Neural cell (in vitro differentiated cells): ENCODE measurements around the gene TPBG. TPM values are rescaled to one million over a fixed set of nuclear protein-coding genes. Genes with fewer than 3 reads are reported as not detected.

Experiments used
- H2AFZ ChIP-seq: fragments of 200-600, 300-800 bp; sonication (generic), shearing (Covaris generic); 2 replicates; pipeline ENCODE4 v1.6.0; 2014; ENCODE audit warnings: low read depth, mild to moderate bottlenecking, antibody characterized with exemption, low read length, moderate library complexity
- H3F3A ChIP-seq: fragments of 200-600 bp; shearing (Covaris generic); 2 replicates; pipeline ENCODE4 v1.6.1; 2016; ENCODE audit warnings: mild to moderate bottlenecking, moderate library complexity, mixed read lengths, antibody characterized with exemption, low read length; ENCODE audit not compliant: insufficient read depth, poor library complexity, severe bottlenecking
- H3K27ac ChIP-seq: fragments of 200-600, 300-800 bp; sonication (generic), shearing (Covaris generic); 2 replicates; pipeline ENCODE4 v1.5.1; 2014; ENCODE audit warnings: mild to moderate bottlenecking, low read length, moderate library complexity
- H3K27me3 ChIP-seq: fragments of 300-800, 200-600 bp; sonication (generic), shearing (Covaris generic); 2 replicates; pipeline ENCODE4 v1.6.0; 2014; ENCODE audit warnings: mild to moderate bottlenecking, low read depth, low read length, moderate library complexity; ENCODE audit not compliant: insufficient read depth
- H3K36me3 ChIP-seq: fragments of 300-800, 200-600 bp; sonication (generic), shearing (Covaris generic); 2 replicates; pipeline ENCODE4 v1.5.1; 2014; ENCODE audit warnings: mild to moderate bottlenecking, antibody characterized with exemption, low read length, moderate library complexity; ENCODE audit not compliant: insufficient read depth
- H3K4me2 ChIP-seq: fragments of 300-800, 200-600 bp; sonication (generic), shearing (Covaris generic); 2 replicates; pipeline ENCODE4 v1.6.0; 2014; ENCODE audit warnings: mild to moderate bottlenecking, low read length
- H3K4me3 ChIP-seq: fragments of 300-800, 200-600 bp; sonication (generic), shearing (Covaris generic); 2 replicates; pipeline ENCODE4 v1.5.1; 2014; ENCODE audit warnings: mild to moderate bottlenecking, low read length, moderate library complexity
- H3K79me2 ChIP-seq: fragments of 200-600 bp; shearing (Covaris generic); replicated peaks from 2 replicates; pipeline ENCODE4 v1.6.0; 2014; ENCODE audit warnings: mild to moderate bottlenecking, low read length, moderate library complexity; ENCODE audit not compliant: insufficient read depth
- H3K9ac ChIP-seq: fragments of 300-800, 200-600 bp; sonication (generic), shearing (Covaris generic); 2 replicates; pipeline ENCODE4 v1.6.1; 2016; ENCODE audit warnings: mild to moderate bottlenecking, low read length, mixed read lengths
- H3K9me2 ChIP-seq: fragments of 200-600 bp; shearing (Covaris generic); 2 replicates; pipeline ENCODE4 v1.6.1; 2016; ENCODE audit warnings: mild to moderate bottlenecking, low read length, mixed read lengths; ENCODE audit not compliant: insufficient read depth
- H3K9me3 ChIP-seq: fragments of 200-600, 300-800 bp; sonication (generic), shearing (Covaris generic); 2 replicates; pipeline ENCODE4 v1.6.1; 2016; ENCODE audit warnings: mild to moderate bottlenecking, mixed run types, low read length, moderate library complexity, mixed read lengths
- H4K20me1 ChIP-seq: fragments of 200-600 bp; shearing (Covaris generic); 2 replicates; pipeline ENCODE4 v1.6.1; 2016; ENCODE audit warnings: mild to moderate bottlenecking, mixed run types; ENCODE audit not compliant: insufficient read depth
- CTCF ChIP-seq: fragments of 450-650 bp; IDR thresholded peaks from 2 replicates; pipeline ENCODE4 v1.5.1; 2014; ENCODE audit warnings: antibody characterized with exemption, mild to moderate bottlenecking, moderate library complexity; ENCODE audit not compliant: poor library complexity, severe bottlenecking
- EP300 ChIP-seq: fragments of 450-650 bp; conservative IDR thresholded peaks from 2 replicates; pipeline ENCODE4 v1.6.1; 2014; ENCODE audit warnings: antibody characterized with exemption, mild to moderate bottlenecking, moderate library complexity; ENCODE audit not compliant: poor library complexity, severe bottlenecking
- EZH2 ChIP-seq: fragments of 200-600, 300-800 bp; shearing (Covaris generic), sonication (generic); IDR thresholded peaks from 2 replicates; pipeline ENCODE4 v1.6.1; 2014; ENCODE audit warnings: antibody characterized with exemption, low read length, borderline replicate concordance, mild to moderate bottlenecking; ENCODE audit not compliant: insufficient read depth, poor library complexity, severe bottlenecking
- MXI1 ChIP-seq: fragments of 450-650 bp; conservative IDR thresholded peaks from 2 replicates; pipeline ENCODE4 v1.6.1; 2014; ENCODE audit warnings: antibody characterized with exemption, mild to moderate bottlenecking; ENCODE audit not compliant: poor library complexity, severe bottlenecking
- POLR2AphosphoS5 ChIP-seq: IDR thresholded peaks from 2 replicates; pipeline ENCODE4 v1.6.1; 2012
- RAD21 ChIP-seq: fragments of 450-650 bp; conservative IDR thresholded peaks from 2 replicates; pipeline ENCODE4 v1.6.1; 2014; ENCODE audit warnings: antibody characterized with exemption, mild to moderate bottlenecking, moderate library complexity
- REST ChIP-seq: IDR thresholded peaks from 2 replicates; pipeline ENCODE4 v1.6.1; 2012; ENCODE audit warnings: borderline replicate concordance
- SMC3 ChIP-seq: fragments of 450-650 bp; conservative IDR thresholded peaks from 2 replicates; pipeline ENCODE4 v1.6.1; 2014; ENCODE audit warnings: antibody characterized with exemption, mild to moderate bottlenecking, moderate library complexity; ENCODE audit not compliant: poor library complexity
- TAF1 ChIP-seq: IDR thresholded peaks from 2 replicates; pipeline ENCODE4 v1.6.1; 2012; ENCODE audit warnings: low read depth
- polyA minus RNA-seq: library from RNA; depleted of rRNA, polyadenylated mRNA; stranded (reverse); fragments of >200 nt; gene quantifications from 2 replicates; pipeline ENCODE4 v1.2.3, GENCODE V29; 2014
- polyA plus RNA-seq: library from polyadenylated mRNA; depleted of rRNA; stranded (reverse); fragments of >200 nt; gene quantifications from 2 replicates; pipeline ENCODE4 v1.2.3, GENCODE V29; 2014

The TPBG gene
- polyA plus RNA-seq (25.0 and 31.0 TPM in 2 replicates), polyA minus RNA-seq (17.3 and 20.6 TPM in 2 replicates)

- no peaks in the 10 kb centered on the region for H3K36me3 ChIP-seq
- H3F3A ChIP-seq: peaks cover 2% of the 10 kb centered on the region
- H3K9me2 ChIP-seq: no peaks in the 10 kb centered on the region
- peak within 1 kb of the TSS; percentile 58 for H3K9ac ChIP-seq
- H3K4me3 ChIP-seq: peak within 1 kb of the TSS; percentile 75
- peak within 1 kb of the TSS; percentile 58 for H2AFZ ChIP-seq
- H3K27ac ChIP-seq: peak within 1 kb of the TSS; percentile 11
- H3K27me3 ChIP-seq: peaks cover 47% of the 10 kb centered on the region
- H4K20me1 ChIP-seq: no peaks in the 10 kb centered on the region
- TF ChIP-seq EP300 (peak; percentile 56), EZH2 (no peak), RAD21 (peak; percentile 71), POLR2AphosphoS5 (no peak), TAF1 (no peak), CTCF (peak; percentile 81), SMC3 (peak; percentile 83), REST (peak; percentile 57)
- H3K79me2 ChIP-seq: no peaks in the 10 kb centered on the region
- peak within 1 kb of the TSS; percentile 82 for H3K4me2 ChIP-seq
- no peaks in the 10 kb centered on the region for H3K9me3 ChIP-seq
These were observed at the start of gene TPBG for GRCh38 chr6:82363428-82364086. TPBG (plus strand) TSS chr6:82363817; CDS start chr6:82364962, 1,145 bp downstream.

DNA sequence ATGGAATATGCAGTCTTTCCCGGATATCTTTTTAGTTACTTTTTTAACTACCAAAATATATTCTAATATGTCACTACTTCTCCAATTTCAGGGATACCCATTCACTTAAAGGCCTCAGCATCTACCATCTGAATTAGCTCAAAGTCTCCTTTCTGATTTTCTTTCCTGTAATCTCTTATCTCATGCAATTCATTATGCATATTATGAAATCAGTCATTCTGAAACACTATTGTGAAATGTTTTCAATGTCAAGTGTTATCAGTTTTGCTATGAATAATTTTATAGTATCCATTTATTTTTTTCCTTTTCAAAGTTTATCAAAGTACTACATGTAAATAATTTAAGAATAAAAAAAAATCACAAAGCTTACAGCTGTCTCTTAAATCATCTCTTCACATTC lies 41.2 kb upstream of the TPBG start:
- Histone ChIP-seq H3K4me2 (no peak overlapping the region), H3K36me3 (no peaks in the 10 kb centered on the region), H3K9me3 (no peaks in the 10 kb centered on the region), H3K79me2 (no peaks in the 10 kb centered on the region), H2AFZ (no peak overlapping the region), H4K20me1 (no peaks in the 10 kb centered on the region), H3K27ac (no peak overlapping the region), H3K4me3 (no peak overlapping the region), H3K9ac (no peak overlapping the region), H3K9me2 (no peaks in the 10 kb centered on the region), H3K27me3 (no peaks in the 10 kb centered on the region), H3F3A (no peaks in the 10 kb centered on the region)
- TF ChIP-seq EP300: no peak
- TF ChIP-seq RAD21: no peak
- no peak for TF ChIP-seq SMC3
- TF ChIP-seq EZH2: no peak
- no peak for TF ChIP-seq REST
- TF ChIP-seq CTCF: no peak
- no peak for TF ChIP-seq MXI1
- TF ChIP-seq TAF1: no peak
- no peak for TF ChIP-seq POLR2AphosphoS5
